Measurements from ENCODE around the gene ZFYVE19. TPM values are rescaled to one million over a fixed set of nuclear protein-coding genes. Genes with fewer than 3 reads are reported as not detected.

The ZFYVE19 gene
- total and polyA plus RNA-seq, 2 of the 4 experiments (the other 2 are of a cell fraction), result 22.6 to 29.6 TPM

- H2BK120ac ChIP-seq (ENCODE audit: low read depth, low read length), result no peak overlapping the region
- H3K79me1 ChIP-seq (ENCODE audit: low read depth in 1 of 2, low read length in 2 of 2), result no peaks in the 10 kb centered on the region; a peak in 1 of 4 replicates
- H2BK5ac ChIP-seq (ENCODE audit: low read depth, low read length, poor library complexity, severe bottlenecking), result no peak overlapping the region
- in situ Hi-C loops (cut with MboI; ENCODE audit: low sequenced_read_pairs), result no loop called here
- no peaks in the 10 kb centered on the region for H3K9me3 ChIP-seq (ENCODE audit: control insufficient read depth, insufficient read depth, low read length)
- H3K27me3 ChIP-seq (ENCODE audit: control insufficient read depth, insufficient read depth, low read length), result no peaks in the 10 kb centered on the region; the same call in 1 of the 2 replicates
- intact Hi-C loops (cut with micrococcal nuclease), result no loop called here
- H2BK20ac ChIP-seq (ENCODE audit: low read depth, low read length), result no peak overlapping the region
- peak; percentile 4 for ATAC-seq (ENCODE audit: low read depth)
- no peak overlapping the region for H3K9ac ChIP-seq (ENCODE audit: low read depth, low read length)
- H3K56ac ChIP-seq (ENCODE audit: extremely low read depth, insufficient read depth, low read length), result no peak overlapping the region
- 5% methylated on average over 16 of the region's 55 CpGs; no CpG with 5 or more reads in 1 of the 2 experiments for WGBS, 2 experiments (ENCODE audit: extremely low coverage in 2 of 2, insufficient read length in 1 of 2)
- BruUV-seq (replicated peaks), result no TSS peak
- H3K18ac ChIP-seq (ENCODE audit: low read depth, low read length), result no peak overlapping the region; the same call in 1 of the 2 replicates
- ChIA-PET CTCF (interaction anchor here (0.7 kb wide), 1 partner anchor 18 kb away, joined by 3 read pairs; no protein-coding TSS in a partner anchor), POLR2A (ENCODE audit: unreplicated experiment) (interaction anchor here (0.6 kb wide), 1 partner anchor 174 kb away, joined by 3 read pairs; no protein-coding TSS in a partner anchor)
- DNase-seq, result peak; percentile 11
- dilution Hi-C loops (cut with HindIII; ENCODE audit: low sequenced_read_pairs, unreplicated experiment), result no loop called here
- peak overlapping the region; percentile 6 to 46; a peak in 3 of 4 replicates for H4K8ac ChIP-seq (ENCODE audit: low read depth in 2 of 2, low read length in 2 of 2)
- peak overlapping the region; percentile 8; the same call in 1 of the 2 replicates for H2AK5ac ChIP-seq (ENCODE audit: low read depth, low read length)
- H3K4me3 ChIP-seq (ENCODE audit: insufficient read depth, low read depth, low read length), result peak overlapping the region; percentile 44
- no peak overlapping the region for H2BK15ac ChIP-seq (ENCODE audit: low read depth, low read length)
- H3K4me2 ChIP-seq (ENCODE audit: low read depth, low read length), result peak overlapping the region; percentile 77
- 0 out of 2 replicates have a peak overlapping the region, but pooled peaks have one; percentile 2 for H3K27ac ChIP-seq (ENCODE audit: insufficient read depth, low read length)
- peak overlapping the region; percentile 94 for H2AFZ ChIP-seq (replicated peaks; ENCODE audit: low read length, poor library complexity)
- peaks cover 2% of the 10 kb centered on the region; the same call in 1 of the 2 replicates for H3K36me3 ChIP-seq (ENCODE audit: control insufficient read depth, insufficient read depth, low read length)
- peak overlapping the region; percentile 91 for H2AK9ac ChIP-seq (replicated peaks; ENCODE audit: low read depth, low read length, poor library complexity)
- 0 out of 2 replicates have a peak overlapping the region, but pooled peaks have one; percentile 42 for H3K14ac ChIP-seq (replicated peaks; ENCODE audit: low read depth, low read length)
- peak overlapping the region; percentile 59; the same call in 1 of the 2 replicates for H3K23ac ChIP-seq (ENCODE audit: low read depth, low read length)
- H3K9me1 ChIP-seq (ENCODE audit: insufficient read depth, low read length), result peaks cover 17% of the 10 kb centered on the region
- H4K91ac ChIP-seq (ENCODE audit: insufficient read depth, low read depth, low read length), result no peak overlapping the region; the same call in 1 of the 2 replicates
- peak overlapping the region; percentile 48; the same call in 1 of the 2 replicates for H3K4ac ChIP-seq (ENCODE audit: low read depth, low read length)
- peaks cover 24% of the 10 kb centered on the region for H3K4me1 ChIP-seq (ENCODE audit: control insufficient read depth, insufficient read depth, low read length)
- peaks cover 9% of the 10 kb centered on the region; the same call in 1 of the 2 replicates for H4K20me1 ChIP-seq (ENCODE audit: insufficient read depth, low read length)
- H4K5ac ChIP-seq (ENCODE audit: low read depth, low read length), result no peak overlapping the region
- TF ChIP-seq ELK1 (IDR thresholded peaks at IDR 0.05; ENCODE audit: borderline replicate concordance, low read depth, low read length) (no peak), MAZ (IDR thresholded peaks at IDR 0.05; ENCODE audit: borderline replicate concordance, low read depth, low read length) (no peak), USF2 (IDR thresholded peaks at IDR 0.05; ENCODE audit: low read depth, low read length) (no peak), RAD21 (IDR thresholded peaks at IDR 0.05; ENCODE audit: low read length) (no peak), MAFK (IDR thresholded peaks at IDR 0.05; ENCODE audit: low read depth, low read length) (no peak), RCOR1 (IDR thresholded peaks at IDR 0.05; ENCODE audit: insufficient replicate concordance, low read length) (no peak), RFX5 (IDR thresholded peaks at IDR 0.05; ENCODE audit: low read depth, low read length) (no peak), MXI1 (IDR thresholded peaks at IDR 0.05; ENCODE audit: borderline replicate concordance, low read depth, low read length) (no peak), BHLHE40 (IDR thresholded peaks at IDR 0.05; ENCODE audit: low read depth, low read length) (no peak), CTCF (conservative IDR thresholded peaks at IDR 0.05; ENCODE audit: low read depth, low read length) (no peak), FOS (IDR thresholded peaks at IDR 0.05; ENCODE audit: low read depth, low read length) (no peak), SMC3 (IDR thresholded peaks at IDR 0.05; ENCODE audit: low read depth, low read length) (no peak)
Observed at GRCh38 chr15:40762919-40763800, 43.7 kb upstream of the ZFYVE19 start.
